H9 (cell line): ENCODE results near the gene BST2. TPM values are rescaled to one million over a fixed set of nuclear protein-coding genes. Genes with fewer than 3 reads are reported as not detected.

ENCODE experiments used
- DNase-seq: peaks from one replicate; pipeline ENCODE4 v3.0.0-alpha.2; 2017
- H2AFZ ChIP-seq: one replicate; pipeline ENCODE4 v1.6.1; 2013; ENCODE audit warnings: mild to moderate bottlenecking, low read length, control low read depth, moderate library complexity
- H2AK5ac ChIP-seq: 2 replicates; pipeline ENCODE4 v1.6.1; 2013; ENCODE audit warnings: low read length, control low read depth, mixed read lengths; ENCODE audit not compliant: insufficient read length
- H2BK120ac ChIP-seq: one replicate; pipeline ENCODE4 v1.6.1; 2013; ENCODE audit warnings: low read depth, mild to moderate bottlenecking, low read length, control low read depth, inconsistent platforms; ENCODE audit not compliant: poor library complexity, severe bottlenecking
- H2BK12ac ChIP-seq: 2 replicates; pipeline ENCODE4 v1.6.1; 2013; ENCODE audit warnings: low read length, control low read depth, mixed read lengths, low read depth; ENCODE audit not compliant: insufficient read length
- H2BK15ac ChIP-seq: 2 replicates; pipeline ENCODE4 v1.6.1; 2013; ENCODE audit warnings: low read depth, low read length, control low read depth
- H2BK20ac ChIP-seq: one replicate; pipeline ENCODE4 v1.6.1; 2013; ENCODE audit warnings: low read depth, mild to moderate bottlenecking, low read length, control low read depth, inconsistent platforms; ENCODE audit not compliant: poor library complexity, severe bottlenecking
- H2BK5ac ChIP-seq: 2 replicates; pipeline ENCODE4 v1.6.1; 2013; ENCODE audit warnings: low read length, control low read depth, mixed read lengths; ENCODE audit not compliant: insufficient read length
- H3K14ac ChIP-seq: 2 replicates; pipeline ENCODE4 v1.6.1; 2013; ENCODE audit warnings: low read length, control low read depth; ENCODE audit not compliant: insufficient read depth
- H3K18ac ChIP-seq: 2 replicates; pipeline ENCODE4 v1.6.1; 2013; ENCODE audit warnings: low read depth, mild to moderate bottlenecking, mixed read lengths, low read length, control low read depth; ENCODE audit not compliant: insufficient read length
- H3K23ac ChIP-seq: 2 replicates; pipeline ENCODE4 v1.6.1; 2013; ENCODE audit warnings: low read length, control low read depth, mixed read lengths, low read depth; ENCODE audit not compliant: insufficient read length
- H3K23me2 ChIP-seq: 2 replicates; pipeline ENCODE4 v1.6.1; 2013; ENCODE audit warnings: low read depth, mild to moderate bottlenecking, mixed read lengths, low read length, control low read depth; ENCODE audit not compliant: insufficient read length, poor library complexity, severe bottlenecking
- H3K27ac ChIP-seq: 2 replicates; pipeline ENCODE4 v1.5.1; 2013; ENCODE audit warnings: low read length, control low read depth, mixed read lengths, low read depth; ENCODE audit not compliant: insufficient read length
- H3K27me3 ChIP-seq: 2 replicates; pipeline ENCODE4 v1.6.1; 2013; ENCODE audit warnings: low read length, control low read depth, inconsistent platforms; ENCODE audit not compliant: insufficient read depth
- H3K4ac ChIP-seq: 2 replicates; pipeline ENCODE4 v1.6.1; 2013; ENCODE audit warnings: low read depth, mild to moderate bottlenecking, control low read depth, inconsistent platforms, low read length, moderate library complexity
- H3K4me1 ChIP-seq: 2 replicates; pipeline ENCODE4 v1.6.1; 2013; ENCODE audit warnings: low read length, control low read depth, inconsistent platforms; ENCODE audit not compliant: insufficient read depth
- H3K4me2 ChIP-seq: 2 replicates; pipeline ENCODE4 v1.6.1; 2013; ENCODE audit warnings: low read length, control low read depth, mixed read lengths; ENCODE audit not compliant: insufficient read length, insufficient read depth
- H3K56ac ChIP-seq: 2 replicates; pipeline ENCODE4 v1.6.1; 2013; ENCODE audit warnings: low read depth, mild to moderate bottlenecking, mixed read lengths, low read length, control low read depth; ENCODE audit not compliant: insufficient read length
- H3K79me1 ChIP-seq: 2 replicates; pipeline ENCODE4 v1.6.1; 2013; ENCODE audit warnings: low read depth, mild to moderate bottlenecking, moderate library complexity, low read length, control low read depth, inconsistent platforms; ENCODE audit not compliant: insufficient read depth, poor library complexity, severe bottlenecking
- H3K79me2 ChIP-seq: 2 replicates; pipeline ENCODE4 v1.6.1; 2013; ENCODE audit warnings: low read length, control low read depth, inconsistent platforms; ENCODE audit not compliant: insufficient read depth
- H3K9ac ChIP-seq: 2 replicates; pipeline ENCODE4 v1.6.1; 2013; ENCODE audit warnings: low read length, control low read depth, mixed read lengths; ENCODE audit not compliant: insufficient read length; ENCODE audit errors: extremely low read depth
- H3K9me3 ChIP-seq: one replicate; pipeline ENCODE4 v1.6.1; 2013; ENCODE audit warnings: low read depth, low read length, inconsistent platforms; ENCODE audit not compliant: control insufficient read depth
- H3T11ph ChIP-seq: one replicate; pipeline ENCODE4 v1.6.1; 2013; ENCODE audit warnings: mild to moderate bottlenecking, low read length, control low read depth, inconsistent platforms
- H4K20me1 ChIP-seq: one replicate; pipeline ENCODE4 v1.6.1; 2013; ENCODE audit not compliant: control insufficient read depth, insufficient read length, insufficient read depth
- H4K5ac ChIP-seq: 2 replicates; pipeline ENCODE4 v1.6.1; 2013; ENCODE audit warnings: low read depth, mild to moderate bottlenecking, mixed read lengths, low read length, control low read depth; ENCODE audit not compliant: insufficient read length
- H4K8ac ChIP-seq: replicated peaks from 2 replicates; pipeline ENCODE4 v1.6.1; 2013; ENCODE audit warnings: low read length, control low read depth, mixed read lengths, low read depth; ENCODE audit not compliant: insufficient read length
- H4K91ac ChIP-seq: 2 replicates; pipeline ENCODE4 v1.6.1; 2013; ENCODE audit warnings: low read depth, mild to moderate bottlenecking, moderate library complexity, mixed read lengths, low read length, control low read depth; ENCODE audit not compliant: insufficient read length
- H3K27ac Mint-ChIP-seq, 3 experiments: 2 replicates in 2 of 3; 3 replicates in 1 of 3; pipeline ENCODE4 v1.8.0; 2020 to 2021; ENCODE audit warnings: mixed read lengths in 3 of 3, mild to moderate bottlenecking in 1 of 3, moderate library complexity in 1 of 3
- H3K27me3 Mint-ChIP-seq: 2 replicates; pipeline ENCODE4 v1.8.0; 2021; ENCODE audit warnings: low read depth, mild to moderate bottlenecking, moderate library complexity, mixed read lengths
- H3K36me3 Mint-ChIP-seq, 3 experiments: 2 replicates in 2 of 3; 3 replicates in 1 of 3; pipeline ENCODE4 v1.8.0; 2020 to 2021; ENCODE audit warnings: low read depth in 3 of 3, mixed read lengths in 3 of 3; ENCODE audit not compliant: insufficient read depth in 1 of 3
- H3K4me1 Mint-ChIP-seq, 2 experiments: 2 replicates each; pipeline ENCODE4 v1.8.0; 2020; ENCODE audit warnings: mixed read lengths in 2 of 2
- H3K4me3 Mint-ChIP-seq, 2 experiments: 2 replicates in 1 of 2; 3 replicates in 1 of 2; pipeline ENCODE4 v1.8.0; 2020 to 2021; ENCODE audit warnings: mild to moderate bottlenecking in 2 of 2, mixed read lengths in 2 of 2, moderate library complexity in 1 of 2
- H3K9me3 Mint-ChIP-seq, 2 experiments: 2 replicates in 1 of 2; 3 replicates in 1 of 2; pipeline ENCODE4 v1.8.0; 2020; ENCODE audit warnings: mild to moderate bottlenecking in 2 of 2, mixed read lengths in 2 of 2, moderate library complexity in 1 of 2
- WGBS: extraction: QIAGEN DNeasy Blood & Tissue Kit; methylation state at CpG from one replicate; pipeline ENCODE4 v1.1.7; 2013; ENCODE audit warnings: missing lambda C conversion rate, low lambda C conversion rate, mixed read lengths; ENCODE audit not compliant: insufficient read length; ENCODE audit errors: extremely low coverage; 5-methylcytosine and 5-hydroxymethylcytosine counted together
- total RNA-seq: library from RNA; stranded (reverse); gene quantifications from 2 replicates; pipeline ENCODE4 v1.2.1, GENCODE V29; 2021
- TF ChIP-seq, protein P1 (sequence below): fragments of 200-600 bp; sonication (generic); conservative IDR thresholded peaks from 3 replicates; pipeline ENCODE4 v1.8.0; 2021; ENCODE audit warnings: antibody characterized with exemption, mild to moderate bottlenecking

Gene BST2
- total RNA-seq, 1 experiment from 2014 or later: 63.3 TPM

DNA sequence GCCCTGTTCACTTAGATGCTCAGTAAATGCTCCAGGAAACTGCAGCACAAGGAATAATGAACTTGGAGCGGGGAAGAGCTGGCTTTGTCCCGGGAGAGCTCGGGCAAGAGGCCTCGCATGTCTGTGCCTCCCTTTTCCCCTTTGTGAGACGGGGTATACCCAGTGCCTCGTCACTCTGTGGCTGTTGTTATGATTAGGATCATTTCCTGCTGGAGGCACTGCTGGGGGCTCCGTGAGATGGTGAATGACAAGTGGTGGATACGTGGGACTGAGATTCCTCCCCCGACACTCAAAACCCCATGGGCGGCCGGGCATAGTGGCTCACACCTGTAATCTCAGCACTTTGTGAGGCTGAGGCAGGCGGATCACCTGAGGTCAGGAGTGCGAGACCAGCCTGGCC lies 27.2 kb downstream of the BST2 start:
- peaks cover 9 to 12% of the 10 kb centered on the region in 2 experiments for H3K4me1 Mint-ChIP-seq
- H3K23me2 ChIP-seq: no peaks in the 10 kb centered on the region
- no peak overlapping the region for H2BK5ac ChIP-seq
- H3K4me2 ChIP-seq: no peak overlapping the region
- no peak overlapping the region for H2AK5ac ChIP-seq
- WGBS: no CpG with 5 or more reads among the region's 13 CpGs
- no peak overlapping the region for H3K18ac ChIP-seq
- H4K91ac ChIP-seq: no peak overlapping the region
- H3K9me3 ChIP-seq: no peaks in the 10 kb centered on the region
- H3K23ac ChIP-seq: no peak overlapping the region
- no peaks in the 10 kb centered on the region for H3K27me3 Mint-ChIP-seq
- TF ChIP-seq, protein P1, sequence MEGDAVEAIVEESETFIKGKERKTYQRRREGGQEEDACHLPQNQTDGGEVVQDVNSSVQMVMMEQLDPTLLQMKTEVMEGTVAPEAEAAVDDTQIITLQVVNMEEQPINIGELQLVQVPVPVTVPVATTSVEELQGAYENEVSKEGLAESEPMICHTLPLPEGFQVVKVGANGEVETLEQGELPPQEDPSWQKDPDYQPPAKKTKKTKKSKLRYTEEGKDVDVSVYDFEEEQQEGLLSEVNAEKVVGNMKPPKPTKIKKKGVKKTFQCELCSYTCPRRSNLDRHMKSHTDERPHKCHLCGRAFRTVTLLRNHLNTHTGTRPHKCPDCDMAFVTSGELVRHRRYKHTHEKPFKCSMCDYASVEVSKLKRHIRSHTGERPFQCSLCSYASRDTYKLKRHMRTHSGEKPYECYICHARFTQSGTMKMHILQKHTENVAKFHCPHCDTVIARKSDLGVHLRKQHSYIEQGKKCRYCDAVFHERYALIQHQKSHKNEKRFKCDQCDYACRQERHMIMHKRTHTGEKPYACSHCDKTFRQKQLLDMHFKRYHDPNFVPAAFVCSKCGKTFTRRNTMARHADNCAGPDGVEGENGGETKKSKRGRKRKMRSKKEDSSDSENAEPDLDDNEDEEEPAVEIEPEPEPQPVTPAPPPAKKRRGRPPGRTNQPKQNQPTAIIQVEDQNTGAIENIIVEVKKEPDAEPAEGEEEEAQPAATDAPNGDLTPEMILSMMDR: no peak
- H2BK12ac ChIP-seq: no peak overlapping the region
- no peak overlapping the region for H2BK20ac ChIP-seq
- H3K36me3 Mint-ChIP-seq: peaks cover 2 to 9% (median 3%) of the 10 kb centered on the region in 3 experiments; a peak in 4 of 7 replicates
- no peaks in the 10 kb centered on the region for H3K79me2 ChIP-seq
- no peaks in the 10 kb centered on the region for H3K27me3 ChIP-seq
- H3K4ac ChIP-seq: no peak overlapping the region
- peaks cover 9 to 10% of the 10 kb centered on the region in 2 experiments; a peak in 4 of 5 replicates for H3K9me3 Mint-ChIP-seq
- no peak overlapping the region for H4K5ac ChIP-seq
- H3T11ph ChIP-seq: no peak overlapping the region
- H2BK120ac ChIP-seq: no peak overlapping the region
- H3K4me1 ChIP-seq: no peaks in the 10 kb centered on the region; the same call in 1 of the 2 replicates
- no peaks in the 10 kb centered on the region for H3K79me1 ChIP-seq
- no peak overlapping the region for H2AFZ ChIP-seq
- no peak overlapping the region for H3K4me3 Mint-ChIP-seq
- H3K9ac ChIP-seq: no peak overlapping the region
- no peak overlapping the region for H2BK15ac ChIP-seq
- no peak overlapping the region for H3K56ac ChIP-seq
- H3K27ac ChIP-seq: no peak overlapping the region
- H3K14ac ChIP-seq: no peak overlapping the region
- no peak for DNase-seq
- no peak overlapping the region; a peak in 1 of 7 replicates for H3K27ac Mint-ChIP-seq
- no peak overlapping the region for H4K8ac ChIP-seq
- no peaks in the 10 kb centered on the region for H4K20me1 ChIP-seq
